Progenitor cell of endocrine pancreas (in vitro differentiated cells): Measurements from ENCODE around the gene ALDH1L1. TPM values are rescaled to one million over a fixed set of nuclear protein-coding genes. Genes with fewer than 3 reads are reported as not detected.
A peak's percentile ranks its signal among the peaks of the same experiment; 100 is the strongest.

Experiments used
- DNase-seq: peaks from one replicate; pipeline ENCODE4 v3.0.0; 2021; ENCODE audit warnings: low spot score; ENCODE audit not compliant: unreplicated experiment
- H3K27ac Mint-ChIP-seq: 2 replicates; pipeline ENCODE4 v1.8.0; 2021; ENCODE audit warnings: mild to moderate bottlenecking, moderate library complexity, mixed read lengths
- H3K27me3 Mint-ChIP-seq: 2 replicates; pipeline ENCODE4 v1.8.0; 2021; ENCODE audit warnings: mixed read lengths
- H3K36me3 Mint-ChIP-seq: 2 replicates; pipeline ENCODE4 v1.8.0; 2022; ENCODE audit warnings: mixed read lengths; ENCODE audit not compliant: insufficient read depth
- H3K4me1 Mint-ChIP-seq: 2 replicates; pipeline ENCODE4 v1.8.0; 2021; ENCODE audit warnings: low read depth, mixed read lengths
- H3K4me3 Mint-ChIP-seq: 2 replicates; pipeline ENCODE4 v1.8.0; 2021; ENCODE audit warnings: low read depth, mild to moderate bottlenecking, moderate library complexity, mixed read lengths
- H3K9me3 Mint-ChIP-seq: 2 replicates; pipeline ENCODE4 v1.8.0; 2021; ENCODE audit warnings: low read depth, mixed read lengths
- CTCF ChIP-seq: fragments of 200-600 bp; sonication (generic); IDR thresholded peaks from one replicate; pipeline ENCODE4 v1.5.0; 2021; ENCODE audit warnings: antibody characterized with exemption, mild to moderate bottlenecking; ENCODE audit not compliant: unreplicated experiment
- total RNA-seq: library from RNA; stranded (reverse); gene quantifications from 2 replicates; pipeline ENCODE4 v1.2.1, GENCODE V29; 2021

Gene ALDH1L1
- total RNA-seq, 1 donor from 2014 or later: 3.1 TPM

GRCh38 chr3:126186271-126186670, 5.9 kb upstream of the ALDH1L1 start:
- Mint-ChIP-seq H3K36me3 (no peaks in the 10 kb centered on the region), H3K27me3 (peaks cover 36% of the 10 kb centered on the region), H3K4me3 (no peak overlapping the region), H3K4me1 (peaks cover 9% of the 10 kb centered on the region), H3K9me3 (no peaks in the 10 kb centered on the region), H3K27ac (no peak overlapping the region)
- no peak for DNase-seq
- no peak for TF ChIP-seq CTCF

- Mint-ChIP-seq H3K36me3 (no peaks in the 10 kb centered on the region), H3K9me3 (no peaks in the 10 kb centered on the region), H3K4me1 (peaks cover 15% of the 10 kb centered on the region), H3K27me3 (peaks cover 44% of the 10 kb centered on the region), H3K27ac (peak overlapping the region; percentile 6), H3K4me3 (no peak overlapping the region)
- TF ChIP-seq CTCF: no peak
- DNase-seq: no peak
Measured at GRCh38 chr3:126184465-126185000, 4.1 kb upstream of the ALDH1L1 start.

- TF ChIP-seq CTCF: no peak
- no peaks in the 10 kb centered on the region for H3K9me3 Mint-ChIP-seq
- peak overlapping the region; percentile 87 for H3K27ac Mint-ChIP-seq
- H3K4me3 Mint-ChIP-seq: peak overlapping the region; percentile 79
- no peak for DNase-seq
- H3K36me3 Mint-ChIP-seq: no peaks in the 10 kb centered on the region
- peaks cover 18% of the 10 kb centered on the region for H3K4me1 Mint-ChIP-seq
- H3K27me3 Mint-ChIP-seq: peaks cover 41% of the 10 kb centered on the region
Measured at GRCh38 chr3:126181398-126181725, 976 bp upstream of the ALDH1L1 start.

GRCh38 chr3:126179825-126180476, 435 bp downstream of the ALDH1L1 start:
- Mint-ChIP-seq H3K4me1 (peaks cover 18% of the 10 kb centered on the region), H3K36me3 (no peaks in the 10 kb centered on the region), H3K9me3 (no peaks in the 10 kb centered on the region), H3K4me3 (peak overlapping the region; percentile 79), H3K27me3 (peaks cover 41% of the 10 kb centered on the region), H3K27ac (peak overlapping the region; percentile 92)
- TF ChIP-seq CTCF: no peak
- peak; percentile 29 for DNase-seq

- no peak overlapping the region for H3K4me3 Mint-ChIP-seq
- H3K36me3 Mint-ChIP-seq: no peaks in the 10 kb centered on the region
- peaks cover 7% of the 10 kb centered on the region for H3K9me3 Mint-ChIP-seq
- no peak for DNase-seq
- H3K27ac Mint-ChIP-seq: no peak overlapping the region
- H3K4me1 Mint-ChIP-seq: no peaks in the 10 kb centered on the region
- peaks cover 8% of the 10 kb centered on the region for H3K27me3 Mint-ChIP-seq
- no peak for TF ChIP-seq CTCF
Measured at GRCh38 chr3:126170073-126170777, 10.2 kb downstream of the ALDH1L1 start.
